Hepatocyte (in vitro differentiated cells): Measurements from ENCODE around the gene GPR35. TPM values are rescaled to one million over a fixed set of nuclear protein-coding genes. Genes with fewer than 3 reads are reported as not detected.

Source experiments
- polyA plus RNA-seq: library from polyadenylated mRNA; unstranded; fragments of >200 nt; fragmentation: Nextera tagmentation; extraction: Ambion mirVana; gene quantifications from 2 replicates; pipeline ENCODE4 v1.2.1, GENCODE V29; 2016
- small RNA-seq: library from RNA; depleted of rRNA; stranded (forward); fragments of <200 nt; gene quantifications from one replicate; pipeline ENCODE3, GENCODE V24; 2014
- total RNA-seq: library from RNA; depleted of rRNA; stranded (reverse); fragments of >200 nt; gene quantifications from 2 replicates; pipeline ENCODE4 v1.2.3, GENCODE V29; 2014

GPR35 gene
- total and polyA plus RNA-seq, 2 experiments from 2014 or later, result 10.5 to 14.7 TPM

Small RNA genes within 50 kb of the gene (small RNA-seq; reads per million reads assigned to genes)
- gene AC011298.3, result not detected

Other genes with a start within 250 kb of the GPR35 start
- 57.8 and 71.4 TPM in 2 replicates for gene GPC1, start 189.8 kb upstream of the GPR35 start, total RNA-seq
- gene GPC1, start 189.8 kb upstream of the GPR35 start, polyA plus RNA-seq, result 141 and 142 TPM in 2 replicates
- 6.7 and 9.2 TPM in 2 replicates for gene ANKMY1, start 67.5 kb upstream of the GPR35 start, total RNA-seq
- 7.8 and 11.1 TPM in 2 replicates for gene ANKMY1, start 67.5 kb upstream of the GPR35 start, polyA plus RNA-seq
- gene DUSP28, start 65.1 kb upstream of the GPR35 start, total RNA-seq, result 4.6 and 4.8 TPM in 2 replicates
- gene DUSP28, start 65.1 kb upstream of the GPR35 start, polyA plus RNA-seq, result 6.3 and 6.8 TPM in 2 replicates
- gene RNPEPL1, start 57.0 kb upstream of the GPR35 start, total RNA-seq, result 36.9 and 46.3 TPM in 2 replicates
- 57.2 and 58.1 TPM in 2 replicates for gene RNPEPL1, start 57.0 kb upstream of the GPR35 start, polyA plus RNA-seq
- gene CAPN10, start 38.7 kb upstream of the GPR35 start, total RNA-seq, result 19.1 and 24.2 TPM in 2 replicates
- 28.8 and 42.6 TPM in 2 replicates for gene CAPN10, start 38.7 kb upstream of the GPR35 start, polyA plus RNA-seq
- gene AQP12B, start 57.4 kb downstream of the GPR35 start, total RNA-seq, result 0.04 TPM in 1 of 2 replicates, not detected in the other
- 0.38 and 0.53 TPM in 2 replicates for gene AQP12B, start 57.4 kb downstream of the GPR35 start, polyA plus RNA-seq
- gene AQP12A, start 66.4 kb downstream of the GPR35 start, total RNA-seq, result not detected in 2 replicates
- not detected in 2 replicates for gene AQP12A, start 66.4 kb downstream of the GPR35 start, polyA plus RNA-seq
- 16.5 and 28.2 TPM in 2 replicates for gene KIF1A, start 194.7 kb downstream of the GPR35 start, total RNA-seq
- gene KIF1A, start 194.7 kb downstream of the GPR35 start, polyA plus RNA-seq, result 16.1 and 19.9 TPM in 2 replicates
- gene AGXT, start 243.3 kb downstream of the GPR35 start, total RNA-seq, result 69.6 and 90.8 TPM in 2 replicates
- gene AGXT, start 243.3 kb downstream of the GPR35 start, polyA plus RNA-seq, result 157 and 169 TPM in 2 replicates